Measurements from ENCODE around the gene CDC42EP4.

DNA sequence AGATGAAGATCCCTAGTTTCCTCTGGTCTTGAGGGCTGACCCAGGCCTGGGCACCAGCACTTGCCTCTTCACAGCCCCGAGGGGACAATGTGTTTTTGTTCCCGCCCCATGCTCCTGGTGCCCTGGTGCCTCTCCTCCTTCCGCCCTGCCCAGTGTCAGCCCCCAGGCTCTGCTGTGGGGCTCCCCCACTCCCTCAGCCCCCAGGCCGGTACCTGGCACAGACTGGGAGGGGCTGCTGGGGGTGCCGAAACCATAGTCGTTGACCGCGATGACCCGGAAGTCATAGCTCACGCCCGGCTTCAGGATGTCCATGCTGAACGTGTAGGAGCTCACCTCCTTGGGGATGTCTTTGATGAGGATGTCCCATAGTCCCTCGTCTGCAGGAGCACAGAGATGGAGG, 40.5 kb upstream of the CDC42EP4 start:
- TF ChIP-seq, protein P1, sequence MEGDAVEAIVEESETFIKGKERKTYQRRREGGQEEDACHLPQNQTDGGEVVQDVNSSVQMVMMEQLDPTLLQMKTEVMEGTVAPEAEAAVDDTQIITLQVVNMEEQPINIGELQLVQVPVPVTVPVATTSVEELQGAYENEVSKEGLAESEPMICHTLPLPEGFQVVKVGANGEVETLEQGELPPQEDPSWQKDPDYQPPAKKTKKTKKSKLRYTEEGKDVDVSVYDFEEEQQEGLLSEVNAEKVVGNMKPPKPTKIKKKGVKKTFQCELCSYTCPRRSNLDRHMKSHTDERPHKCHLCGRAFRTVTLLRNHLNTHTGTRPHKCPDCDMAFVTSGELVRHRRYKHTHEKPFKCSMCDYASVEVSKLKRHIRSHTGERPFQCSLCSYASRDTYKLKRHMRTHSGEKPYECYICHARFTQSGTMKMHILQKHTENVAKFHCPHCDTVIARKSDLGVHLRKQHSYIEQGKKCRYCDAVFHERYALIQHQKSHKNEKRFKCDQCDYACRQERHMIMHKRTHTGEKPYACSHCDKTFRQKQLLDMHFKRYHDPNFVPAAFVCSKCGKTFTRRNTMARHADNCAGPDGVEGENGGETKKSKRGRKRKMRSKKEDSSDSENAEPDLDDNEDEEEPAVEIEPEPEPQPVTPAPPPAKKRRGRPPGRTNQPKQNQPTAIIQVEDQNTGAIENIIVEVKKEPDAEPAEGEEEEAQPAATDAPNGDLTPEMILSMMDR (conservative IDR thresholded peaks at IDR 0.05; ENCODE audit: low read length): no peak
- TF ChIP-seq EZH2phosphoT487 (IDR thresholded peaks at IDR 0.05; ENCODE audit: borderline replicate concordance, low read depth, low read length): no peak
